ENCODE data around the gene APP.
"Not testable (repeated sequence)": the region's sequence is repeated elsewhere in the genome, so short reads cannot be mapped to it uniquely, and the experiment has no call there.

APP gene

DNA sequence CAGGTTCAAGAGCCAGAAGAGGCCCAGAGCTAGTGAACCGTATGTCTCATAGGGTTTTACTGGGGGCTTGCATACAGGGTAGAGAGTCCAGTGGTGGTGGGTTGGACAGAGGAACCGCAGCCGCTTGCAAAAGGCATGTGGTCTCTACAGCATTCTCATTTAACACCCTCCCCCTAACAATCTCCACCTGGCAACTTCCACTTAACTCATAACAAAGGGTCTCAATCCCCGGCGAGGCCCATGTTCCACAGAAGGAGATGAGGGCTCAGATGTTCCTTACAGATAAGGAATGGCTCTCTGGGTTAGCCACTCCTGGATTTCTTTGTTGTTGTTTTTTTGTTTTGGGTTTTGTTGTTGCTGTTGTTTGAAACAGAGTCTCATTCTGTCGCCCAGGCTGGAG, 106.1 kb downstream of the APP start:
- no peak for DNase-seq (ENCODE audit: low read depth)

DNA sequence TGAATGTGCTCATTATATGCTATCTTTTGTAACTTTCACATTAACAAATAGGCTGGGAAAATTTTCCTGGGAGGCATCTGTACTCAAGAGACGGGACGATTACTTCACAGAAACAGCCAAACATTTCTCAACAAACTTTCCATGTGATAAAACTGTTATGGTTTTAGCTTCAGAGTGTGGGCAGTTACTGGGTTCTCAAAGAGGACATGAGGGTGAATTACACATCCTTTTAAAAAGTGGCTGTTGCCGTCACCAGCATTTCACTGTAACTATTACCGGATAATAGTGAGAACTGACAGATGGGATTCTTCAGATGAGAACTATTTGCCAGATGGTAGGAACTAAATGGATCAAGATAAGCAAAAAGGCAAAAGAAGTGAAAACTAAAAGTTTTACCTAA, 109.1 kb downstream of the APP start:
- no peak for DNase-seq (ENCODE audit: low read depth)

GRCh38 chr21:26060335-26061115, 110.0 kb downstream of the APP start:
- no peak for DNase-seq (ENCODE audit: low read depth)

DNA sequence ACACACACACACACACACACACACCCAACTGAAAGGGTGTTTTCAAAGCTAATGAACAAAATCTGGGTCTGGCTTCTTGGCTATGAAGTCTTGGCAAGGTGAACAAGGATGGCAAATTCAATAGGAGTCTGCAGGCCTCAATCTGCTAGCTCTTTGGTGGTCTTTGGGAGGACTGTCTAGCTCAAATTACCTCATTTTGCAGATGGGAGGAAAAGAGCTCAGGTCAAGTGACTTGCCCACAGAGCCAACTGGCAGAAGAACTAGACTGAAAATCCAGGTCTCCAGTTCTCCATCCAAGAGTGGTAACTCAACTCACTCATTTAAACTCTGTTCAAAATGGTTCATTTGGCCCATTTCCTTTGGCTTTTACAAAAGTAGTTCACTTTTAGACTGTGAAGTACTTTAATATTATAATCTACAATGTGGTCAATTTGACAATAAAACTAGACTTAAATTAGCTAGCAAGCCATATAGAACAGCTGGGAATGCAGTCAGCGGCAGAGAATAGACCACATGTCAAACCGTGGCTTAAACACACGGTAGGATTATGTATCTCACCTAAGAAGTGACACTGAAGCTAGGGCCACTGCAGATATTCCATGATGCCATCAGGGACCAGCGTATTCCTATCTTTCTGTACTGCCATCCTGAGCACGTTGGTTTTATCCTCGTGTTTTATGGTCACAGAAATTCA, 112.9 kb downstream of the APP start:
- DNase-seq (ENCODE audit: low read depth), result no peak

- DNase-seq (ENCODE audit: low read depth), result no peak
Observed at GRCh38 chr21:26055841-26056264, 114.7 kb downstream of the APP start.

DNA sequence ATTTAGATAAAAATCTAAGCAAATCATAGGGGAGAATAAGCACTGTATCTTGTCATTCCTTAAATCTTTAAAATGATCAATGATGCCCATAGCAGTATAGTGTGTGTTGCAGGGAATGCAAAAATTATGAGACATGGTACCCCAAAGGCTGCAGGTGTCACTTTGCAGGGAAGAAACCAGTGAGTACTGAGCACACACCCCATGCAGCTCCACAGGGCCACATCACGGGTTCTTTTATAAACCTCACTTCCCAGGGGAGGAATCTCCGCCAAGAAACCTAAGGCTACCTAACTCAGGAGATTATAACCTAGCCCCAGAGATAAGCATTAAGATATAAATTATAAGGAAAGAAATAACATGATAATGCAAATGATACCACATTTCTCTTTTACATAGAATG, 115.6 kb downstream of the APP start:
- no peak for DNase-seq (ENCODE audit: low read depth)

DNA sequence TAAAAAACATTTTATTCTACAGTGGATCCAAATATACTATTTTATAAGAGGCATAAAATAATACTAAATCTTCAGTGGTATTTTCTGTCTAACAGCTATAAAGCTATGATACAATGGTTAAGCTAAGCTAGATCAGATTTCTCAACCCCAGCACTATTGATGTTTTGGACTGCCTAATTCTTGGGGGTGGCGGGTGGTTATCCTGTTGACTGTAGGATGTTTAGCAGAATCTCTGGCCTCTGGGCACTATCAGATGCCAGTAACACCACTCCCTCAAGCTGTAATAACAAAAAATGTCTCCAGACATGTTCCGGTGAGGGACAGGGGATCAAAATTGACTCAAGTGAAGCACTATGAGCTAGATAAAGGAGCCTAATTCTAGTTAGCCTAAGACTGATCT, 118.5 kb downstream of the APP start:
- no peak for DNase-seq (ENCODE audit: low read depth)

DNA sequence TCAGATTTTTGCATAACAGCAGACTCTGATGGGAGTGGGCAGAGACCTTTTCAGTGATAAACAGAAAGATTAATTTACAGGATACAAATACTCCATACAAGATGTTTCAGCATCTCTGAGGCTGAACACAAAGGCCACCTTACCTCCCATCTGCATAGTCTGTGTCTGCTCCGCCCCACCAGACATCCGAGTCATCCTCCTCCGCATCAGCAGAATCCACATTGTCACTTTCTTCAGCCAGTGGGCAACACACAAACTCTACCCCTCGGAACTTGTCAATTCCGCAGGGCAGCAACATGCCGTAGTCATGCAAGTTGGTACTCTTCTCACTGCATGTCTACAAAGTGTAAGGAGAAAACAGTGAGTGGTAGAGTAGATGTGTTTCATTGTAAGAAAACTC, 119.7 kb downstream of the APP start:
- no peak for DNase-seq (ENCODE audit: low read depth)

DNA sequence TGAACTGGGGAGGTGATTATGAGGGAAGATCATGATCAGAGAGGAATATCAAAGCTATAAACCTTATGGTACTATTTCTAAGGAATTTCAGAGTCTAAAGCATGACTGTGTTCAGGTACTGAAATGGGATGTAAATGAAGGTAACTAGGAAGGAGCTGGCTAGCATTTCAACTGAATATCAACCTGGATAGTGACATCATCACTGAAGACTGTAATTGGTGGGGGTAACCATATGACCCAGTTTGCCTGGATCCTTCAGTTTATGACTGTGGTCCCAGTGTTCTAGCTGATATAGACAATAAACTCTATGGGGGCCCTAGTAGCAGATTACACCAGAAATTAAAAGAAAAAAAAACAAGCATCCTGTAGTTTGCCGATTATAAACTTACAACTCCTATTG, 120.8 kb downstream of the APP start:
- no peak for DNase-seq (ENCODE audit: low read depth)

GRCh38 chr21:26047279-26047967, 123.1 kb downstream of the APP start:
- DNase-seq (ENCODE audit: low read depth), result no peak

DNA sequence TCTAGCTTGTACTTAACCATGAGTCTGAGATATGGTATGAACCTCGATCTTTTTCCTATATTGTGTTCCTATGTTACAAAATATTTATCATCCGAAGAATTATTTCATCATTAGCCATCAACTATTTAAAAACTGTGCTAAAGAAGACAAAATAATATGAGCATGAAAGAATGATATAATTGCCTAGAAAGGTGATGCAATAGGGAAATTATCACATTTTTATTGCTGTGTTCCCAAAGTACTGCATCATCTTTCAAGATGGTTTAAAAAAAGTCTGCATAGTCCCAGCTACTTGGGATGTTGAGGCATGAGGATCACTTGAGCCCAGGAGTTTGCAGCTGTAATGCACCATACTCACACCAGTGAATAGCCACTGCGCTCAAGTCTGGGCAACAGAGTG, 126.7 kb downstream of the APP start:
- no peak for DNase-seq (ENCODE audit: low read depth)

DNA sequence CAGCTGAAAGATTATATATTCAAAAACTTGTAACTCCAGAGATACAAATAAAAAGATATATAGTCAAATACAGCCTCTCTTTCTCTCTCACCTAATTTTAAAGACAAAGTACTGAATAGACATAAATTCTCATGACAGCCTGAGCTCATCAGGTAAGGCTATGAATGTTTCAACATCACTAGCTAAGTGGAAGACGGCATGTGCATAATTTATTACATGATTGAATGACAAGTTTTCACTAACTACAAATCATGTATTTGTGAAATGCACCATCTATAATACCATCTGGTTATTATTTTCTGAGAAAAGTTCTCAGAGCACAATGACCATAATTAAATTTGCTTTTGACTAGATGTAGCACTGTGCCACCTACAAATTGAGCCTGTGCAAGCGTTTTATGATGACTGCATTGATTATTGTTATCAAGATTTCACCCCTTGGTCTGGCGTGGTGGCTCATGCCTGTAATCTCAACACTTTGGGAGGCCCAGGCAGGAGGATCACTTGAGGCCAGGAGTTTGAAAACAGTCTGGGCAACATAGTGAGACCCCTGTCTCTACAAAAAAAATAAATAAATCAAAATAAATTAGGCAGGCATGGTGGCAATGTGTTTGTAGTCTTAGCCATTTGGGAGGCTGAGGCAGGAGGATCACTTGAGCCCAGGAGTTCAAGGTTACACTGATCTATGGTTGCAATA, 128.2 kb downstream of the APP start:
- DNase-seq (ENCODE audit: low read depth), result no peak

- no peak for DNase-seq (ENCODE audit: low read depth)
Observed at GRCh38 chr21:26041431-26042180, 129.0 kb downstream of the APP start.

DNA sequence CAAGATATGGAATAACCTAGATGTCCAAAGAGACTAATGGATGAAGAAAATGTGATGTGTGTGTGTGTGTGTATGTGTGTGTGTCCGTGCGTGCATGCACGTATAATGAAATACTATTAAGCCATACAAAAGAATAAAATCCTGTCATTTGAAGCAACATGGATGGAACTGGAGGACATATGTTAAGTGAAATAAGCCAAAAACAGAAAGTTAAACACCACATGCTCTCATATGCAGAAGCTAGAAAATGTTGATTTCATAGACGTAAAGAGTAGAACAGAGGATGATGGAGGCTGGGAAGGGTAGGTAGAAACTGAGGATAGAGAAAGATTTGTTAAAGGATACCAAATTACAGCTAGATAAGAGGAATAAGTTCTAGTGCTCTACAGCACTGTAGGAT, 133.7 kb downstream of the APP start:
- DNase-seq (ENCODE audit: low read depth), result no peak

GRCh38 chr21:26032263-26032662, 138.3 kb downstream of the APP start:
- no peak for DNase-seq (ENCODE audit: low read depth)

DNA sequence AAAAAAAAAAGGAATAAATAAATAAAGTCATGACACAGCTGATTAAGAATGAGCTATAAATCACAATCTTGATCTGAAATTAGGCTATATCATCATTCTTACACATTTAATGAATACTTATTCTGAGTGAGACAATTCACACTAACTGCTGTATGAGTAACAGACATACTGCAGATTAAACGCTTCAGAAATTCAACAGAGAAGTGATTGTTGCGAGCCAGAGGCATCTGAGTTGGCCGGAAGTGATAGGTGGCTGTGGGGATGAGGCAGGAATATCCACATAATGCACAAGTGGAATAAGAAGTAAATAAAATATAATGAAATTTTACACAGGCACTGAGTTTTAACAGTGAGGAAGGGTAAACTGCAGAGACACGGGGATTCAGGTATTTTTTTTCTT, 142.4 kb downstream of the APP start:
- no peak for DNase-seq (ENCODE audit: low read depth)

GRCh38 chr21:26027696-26028095, 142.9 kb downstream of the APP start:
- DNase-seq (ENCODE audit: low read depth), result no peak

DNA sequence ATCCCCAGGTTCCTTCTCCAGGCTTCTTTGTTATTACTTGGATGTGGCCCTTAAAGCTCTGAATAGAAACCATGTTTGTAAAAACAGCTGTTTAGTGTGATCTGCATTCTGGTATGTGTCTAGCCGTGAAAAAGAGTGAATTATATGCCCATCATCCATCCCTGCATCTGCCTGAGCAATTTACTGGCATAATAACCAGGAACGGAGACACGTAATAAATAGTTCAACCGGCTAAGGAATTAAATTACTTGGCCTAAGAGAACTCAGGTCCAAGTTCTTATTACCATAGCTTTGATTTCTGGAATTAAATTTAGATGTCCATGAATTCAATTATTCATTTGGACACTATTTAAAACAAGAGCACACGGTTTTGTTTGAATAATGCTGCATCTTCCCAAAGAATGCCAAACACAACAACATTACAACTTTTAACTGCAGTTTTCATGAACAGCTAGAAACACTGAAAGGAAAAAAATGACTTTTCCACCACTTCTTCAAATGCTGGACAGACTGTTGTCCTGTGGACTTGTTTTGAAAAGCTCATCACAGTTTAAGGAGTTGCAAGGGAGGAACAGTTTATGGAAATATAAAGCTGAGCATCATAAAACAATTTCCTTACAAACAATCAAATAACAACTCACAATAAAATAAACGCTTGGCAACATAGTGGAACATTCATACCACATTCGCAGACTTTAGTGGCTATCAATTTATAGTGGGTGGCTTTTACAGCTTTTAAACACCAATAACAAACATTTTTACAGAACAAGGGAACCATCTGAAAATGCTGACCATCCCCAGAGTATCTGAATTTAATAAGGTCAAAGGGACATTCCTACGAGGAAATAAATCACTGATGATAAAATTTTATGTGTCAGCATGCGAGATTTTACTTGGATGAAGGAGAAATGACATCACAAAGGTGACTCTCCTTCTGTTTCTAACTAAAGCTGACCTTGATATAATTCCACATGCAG, 144.7 kb downstream of the APP start:
- DNase-seq (ENCODE audit: low read depth), result no peak

GRCh38 chr21:26023406-26023805, 147.2 kb downstream of the APP start:
- not testable (repeated sequence) for DNase-seq (ENCODE audit: low read depth)

- DNase-seq (ENCODE audit: low read depth), result not testable (repeated sequence)
Observed at GRCh38 chr21:26022598-26023337, 147.8 kb downstream of the APP start.
